Measurements from ENCODE around the gene UBE2N.

The UBE2N gene

GRCh38 chr12:93456077-93456476 lies 14.3 kb upstream of the UBE2N start:
- TF ChIP-seq CTCF (IDR thresholded peaks at IDR 0.05), result no peak

GRCh38 chr12:93453633-93454032 lies 11.9 kb upstream of the UBE2N start:
- no peak for TF ChIP-seq CTCF (IDR thresholded peaks at IDR 0.05)

- no peak for TF ChIP-seq CTCF (IDR thresholded peaks at IDR 0.05)
These were observed 9.8 kb upstream of the UBE2N start for GRCh38 chr12:93451423-93452158.

GRCh38 chr12:93449277-93449676 lies 7.5 kb upstream of the UBE2N start:
- TF ChIP-seq CTCF (IDR thresholded peaks at IDR 0.05), result no peak

- TF ChIP-seq CTCF (IDR thresholded peaks at IDR 0.05), result no peak
These were observed 7.0 kb upstream of the UBE2N start for GRCh38 chr12:93448796-93449195.

GRCh38 chr12:93447555-93448290 lies 6.0 kb upstream of the UBE2N start:
- TF ChIP-seq CTCF (IDR thresholded peaks at IDR 0.05), result no peak

- TF ChIP-seq CTCF (IDR thresholded peaks at IDR 0.05), result no peak
These were observed 1.8 kb upstream of the UBE2N start for GRCh38 chr12:93443576-93443975.

Measured in LNCAP (cell line).